Measurements from ENCODE around the gene SDF4. TPM values are rescaled to one million over a fixed set of nuclear protein-coding genes. Genes with fewer than 3 reads are reported as not detected.
"Not testable (repeated sequence)": the region's sequence is repeated elsewhere in the genome, so short reads cannot be mapped to it uniquely, and the experiment has no call there.

The SDF4 gene
- total RNA-seq, 1 experiment from 2014 or later: 128 TPM

DNA sequence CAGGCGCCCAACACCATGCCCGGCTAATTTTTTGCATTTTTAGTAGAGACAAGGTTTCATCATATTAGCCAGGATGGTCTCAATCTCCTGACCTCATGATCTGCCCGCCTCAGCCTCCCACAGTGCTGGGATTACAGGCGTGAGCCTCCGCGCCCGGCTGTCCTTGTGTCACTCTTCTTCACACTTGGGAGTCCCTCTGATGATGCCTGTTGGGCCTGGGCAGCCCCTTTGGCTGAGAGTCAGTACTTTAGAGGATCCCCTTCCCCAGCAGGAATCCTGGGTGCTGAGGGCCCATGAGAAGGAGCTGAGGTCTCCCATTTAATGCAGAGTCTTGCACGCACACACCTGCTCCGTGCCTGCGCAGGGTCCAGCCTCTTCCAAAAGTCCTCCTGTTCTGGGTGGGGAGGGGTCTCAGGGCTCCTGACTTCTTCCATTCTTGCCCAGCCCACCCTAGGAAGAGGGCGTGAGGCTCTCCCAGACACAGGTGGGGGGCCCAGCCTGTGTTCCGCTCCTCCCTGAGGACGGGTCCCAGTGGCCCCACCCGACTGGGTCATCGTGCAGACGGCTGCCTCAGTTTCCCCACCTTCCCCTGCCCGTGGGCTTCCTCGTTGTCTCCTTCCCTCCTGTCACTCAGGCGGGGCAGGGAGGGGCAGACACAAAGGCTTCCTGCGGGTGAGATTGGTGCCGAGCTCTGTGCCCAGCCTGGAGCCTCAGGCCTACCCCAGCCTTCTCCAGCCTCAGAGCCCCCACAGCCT lies 54.2 kb downstream of the SDF4 start:
- H3K9me3 Mint-ChIP-seq (ENCODE audit: low read depth, unreplicated experiment): no peaks in the 10 kb centered on the region
- no peak for DNase-seq
- intact Hi-C loops (cut with micrococcal nuclease; ENCODE audit: unreplicated experiment): no loop called here
- no peak overlapping the region for H3K27ac Mint-ChIP-seq (ENCODE audit: unreplicated experiment)
- TF ChIP-seq, protein P1, sequence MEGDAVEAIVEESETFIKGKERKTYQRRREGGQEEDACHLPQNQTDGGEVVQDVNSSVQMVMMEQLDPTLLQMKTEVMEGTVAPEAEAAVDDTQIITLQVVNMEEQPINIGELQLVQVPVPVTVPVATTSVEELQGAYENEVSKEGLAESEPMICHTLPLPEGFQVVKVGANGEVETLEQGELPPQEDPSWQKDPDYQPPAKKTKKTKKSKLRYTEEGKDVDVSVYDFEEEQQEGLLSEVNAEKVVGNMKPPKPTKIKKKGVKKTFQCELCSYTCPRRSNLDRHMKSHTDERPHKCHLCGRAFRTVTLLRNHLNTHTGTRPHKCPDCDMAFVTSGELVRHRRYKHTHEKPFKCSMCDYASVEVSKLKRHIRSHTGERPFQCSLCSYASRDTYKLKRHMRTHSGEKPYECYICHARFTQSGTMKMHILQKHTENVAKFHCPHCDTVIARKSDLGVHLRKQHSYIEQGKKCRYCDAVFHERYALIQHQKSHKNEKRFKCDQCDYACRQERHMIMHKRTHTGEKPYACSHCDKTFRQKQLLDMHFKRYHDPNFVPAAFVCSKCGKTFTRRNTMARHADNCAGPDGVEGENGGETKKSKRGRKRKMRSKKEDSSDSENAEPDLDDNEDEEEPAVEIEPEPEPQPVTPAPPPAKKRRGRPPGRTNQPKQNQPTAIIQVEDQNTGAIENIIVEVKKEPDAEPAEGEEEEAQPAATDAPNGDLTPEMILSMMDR (IDR thresholded peaks at IDR 0.05; ENCODE audit: unreplicated experiment): no peak
- H3K27me3 Mint-ChIP-seq (ENCODE audit: unreplicated experiment): no peaks in the 10 kb centered on the region
- H3K36me3 Mint-ChIP-seq (ENCODE audit: insufficient read depth, unreplicated experiment): peaks cover 29% of the 10 kb centered on the region
- peaks cover 8% of the 10 kb centered on the region for H3K4me1 Mint-ChIP-seq (ENCODE audit: low read depth, unreplicated experiment)
- no peak overlapping the region for H3K4me3 Mint-ChIP-seq (ENCODE audit: low read depth, unreplicated experiment)
- CTCF ChIA-PET: no interaction called here
- BruUV-seq (replicated peaks): no TSS peak

DNA sequence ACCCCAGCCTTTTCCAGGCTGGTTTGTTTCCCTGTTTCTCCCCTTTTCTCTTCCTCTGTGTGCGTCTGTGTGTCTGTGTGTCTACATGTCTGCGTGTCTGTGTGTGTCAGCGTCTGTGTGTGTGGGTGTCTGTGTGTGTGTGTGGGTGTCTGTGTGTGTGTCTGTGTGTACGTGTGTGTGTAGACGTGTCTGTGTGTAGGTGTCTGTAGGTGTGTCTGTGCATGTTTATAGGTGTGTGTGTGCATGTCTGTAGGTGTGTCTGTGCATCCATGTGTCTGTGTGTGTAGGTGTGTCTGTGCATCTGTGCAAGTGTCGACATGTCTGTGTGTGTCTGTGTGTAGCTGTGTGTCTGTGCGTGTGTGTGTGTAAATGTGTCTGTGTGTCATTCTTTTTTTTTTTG lies 54.9 kb downstream of the SDF4 start:
- CTCF ChIA-PET: no interaction called here
- no peak overlapping the region for H3K4me3 Mint-ChIP-seq (ENCODE audit: low read depth, unreplicated experiment)

DNA sequence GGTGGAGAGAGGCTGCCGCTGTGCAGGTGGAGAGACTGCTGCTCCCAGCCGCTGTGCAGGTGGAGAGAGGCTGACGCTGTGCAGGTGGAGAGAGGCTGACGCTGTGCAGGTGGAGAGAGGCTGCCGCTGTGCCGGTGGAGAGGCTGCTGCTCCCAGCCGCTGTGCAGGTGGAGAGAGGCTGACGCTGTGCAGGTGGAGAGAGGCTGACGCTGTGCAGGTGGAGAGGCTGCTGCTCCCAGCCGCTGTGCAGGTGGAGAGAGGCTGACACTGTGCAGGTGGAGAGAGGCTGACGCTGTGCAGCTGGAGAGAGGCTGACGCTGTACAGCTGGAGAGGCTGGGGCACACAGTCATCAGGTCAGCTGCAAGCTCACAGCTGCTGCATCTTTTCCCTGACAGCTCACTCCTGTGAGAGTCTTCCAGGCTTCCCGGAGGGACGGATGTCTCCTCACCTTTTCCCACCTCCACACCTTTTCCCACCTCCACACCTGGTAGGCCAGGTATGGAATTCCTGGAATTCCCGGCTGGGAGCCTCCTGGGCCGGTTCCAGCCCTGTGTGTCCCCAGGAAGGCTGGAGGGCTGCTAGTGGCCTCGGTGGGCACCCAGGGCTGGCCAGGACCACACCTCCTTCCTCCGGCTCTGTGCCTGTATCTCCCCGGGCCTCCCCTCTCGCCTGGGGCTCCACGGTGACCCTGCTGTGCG lies 55.6 kb downstream of the SDF4 start:
- intact Hi-C loops (cut with micrococcal nuclease; ENCODE audit: unreplicated experiment); H3K4me1 Mint-ChIP-seq (ENCODE audit: low read depth, unreplicated experiment); H3K9me3 Mint-ChIP-seq (ENCODE audit: low read depth, unreplicated experiment); CTCF ChIA-PET; BruUV-seq (replicated peaks); H3K27ac Mint-ChIP-seq (ENCODE audit: unreplicated experiment); DNase-seq; H3K27me3 Mint-ChIP-seq (ENCODE audit: unreplicated experiment); H3K4me3 Mint-ChIP-seq (ENCODE audit: low read depth, unreplicated experiment): not testable (repeated sequence)
- peaks cover 34% of the 10 kb centered on the region for H3K36me3 Mint-ChIP-seq (ENCODE audit: insufficient read depth, unreplicated experiment)

More for the DNA sequence above, 54.9 kb downstream of the SDF4 start:
- no peak overlapping the region for H3K27ac Mint-ChIP-seq (ENCODE audit: unreplicated experiment)
- DNase-seq: no peak
- no peaks in the 10 kb centered on the region for H3K9me3 Mint-ChIP-seq (ENCODE audit: low read depth, unreplicated experiment)
- H3K27me3 Mint-ChIP-seq (ENCODE audit: unreplicated experiment): no peaks in the 10 kb centered on the region
- peaks cover 8% of the 10 kb centered on the region for H3K4me1 Mint-ChIP-seq (ENCODE audit: low read depth, unreplicated experiment)
- peaks cover 35% of the 10 kb centered on the region for H3K36me3 Mint-ChIP-seq (ENCODE audit: insufficient read depth, unreplicated experiment)
- BruUV-seq (replicated peaks): no TSS peak
- intact Hi-C loops (cut with micrococcal nuclease; ENCODE audit: unreplicated experiment): no loop called here
- TF ChIP-seq, protein P1 (IDR thresholded peaks at IDR 0.05; ENCODE audit: unreplicated experiment): no peak

DNA sequence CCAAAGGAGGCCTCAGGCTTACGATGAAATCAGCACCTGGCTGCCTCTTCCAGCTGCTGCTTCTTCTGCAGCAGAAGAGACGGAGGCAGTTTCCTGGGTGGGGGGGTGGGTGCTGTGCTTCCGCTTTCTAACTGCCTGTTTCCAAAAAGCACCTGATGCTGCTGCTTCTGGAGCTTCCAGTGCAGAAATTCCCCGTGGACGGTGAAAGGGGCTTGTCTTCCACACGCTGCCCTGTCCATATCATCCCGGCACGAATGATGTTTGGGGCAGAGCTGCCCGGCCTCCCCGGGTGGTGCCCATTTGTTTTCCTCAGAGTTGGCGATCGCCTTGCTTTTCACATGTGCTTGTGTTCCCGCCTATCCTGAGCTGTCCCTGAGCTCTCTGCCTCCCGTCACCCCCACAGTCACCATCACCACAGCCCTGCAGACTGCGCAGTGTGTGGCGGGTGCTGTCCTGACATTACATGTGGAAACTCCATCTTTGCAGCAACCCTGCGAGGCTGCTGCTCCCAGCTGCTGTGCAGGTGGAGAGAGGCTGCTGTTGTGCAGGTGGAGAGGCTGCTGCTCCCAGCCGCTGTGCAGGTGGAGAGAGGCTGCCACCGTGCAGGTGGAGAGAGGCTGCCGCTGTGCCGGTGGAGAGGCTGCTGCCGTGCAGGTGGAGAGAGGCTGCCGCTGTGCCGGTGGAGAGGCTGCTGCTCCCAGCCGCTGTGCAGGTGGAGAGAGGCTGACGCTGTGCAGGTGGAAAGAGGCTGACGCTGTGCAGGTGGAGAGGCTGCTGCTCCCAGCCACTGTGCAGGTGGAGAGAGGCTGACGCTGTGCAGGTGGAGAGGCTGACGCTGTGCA lies 56.4 kb downstream of the SDF4 start:
- BruUV-seq (replicated peaks): no TSS peak
- TF ChIP-seq, protein P1 (IDR thresholded peaks at IDR 0.05; ENCODE audit: unreplicated experiment): no peak
- DNase-seq: no peak
- H3K27ac Mint-ChIP-seq (ENCODE audit: unreplicated experiment): no peak overlapping the region
- intact Hi-C loops (cut with micrococcal nuclease; ENCODE audit: unreplicated experiment): no loop called here
- H3K36me3 Mint-ChIP-seq (ENCODE audit: insufficient read depth, unreplicated experiment): peaks cover 31% of the 10 kb centered on the region
- CTCF ChIA-PET: no interaction called here
- peaks cover 8% of the 10 kb centered on the region for H3K4me1 Mint-ChIP-seq (ENCODE audit: low read depth, unreplicated experiment)
- no peaks in the 10 kb centered on the region for H3K27me3 Mint-ChIP-seq (ENCODE audit: unreplicated experiment)
- H3K4me3 Mint-ChIP-seq (ENCODE audit: low read depth, unreplicated experiment): no peak overlapping the region
- H3K9me3 Mint-ChIP-seq (ENCODE audit: low read depth, unreplicated experiment): no peaks in the 10 kb centered on the region
